Measurements from ENCODE around the gene UNC5C. TPM values are rescaled to one million over a fixed set of nuclear protein-coding genes. Genes with fewer than 3 reads are reported as not detected.

UNC5C gene
- total RNA-seq, 2 experiments from 2014 or later: not detected

- no peaks in the 10 kb centered on the region for H3K79me2 ChIP-seq (ENCODE audit: insufficient read depth, low read depth, low read length)
- no peak overlapping the region for H3K4me3 ChIP-seq (ENCODE audit: low read depth, low read length, poor library complexity, severe bottlenecking)
- ChIA-PET CTCF (ENCODE audit: unreplicated experiment) (no interaction called here), POLR2A (interaction anchor here (0.6 kb wide), 1 partner anchor 72 kb away, joined by 3 read pairs; no protein-coding TSS in a partner anchor)
- intact Hi-C loops (cut with micrococcal nuclease; ENCODE audit: unreplicated experiment): no loop called here
- no peaks in the 10 kb centered on the region for H3K9me2 ChIP-seq (ENCODE audit: insufficient read depth, low read length)
- no peaks in the 10 kb centered on the region for H4K20me1 ChIP-seq (ENCODE audit: insufficient read depth, low read length)
- H3K4me1 ChIP-seq (ENCODE audit: insufficient read depth, low read length, poor library complexity, severe bottlenecking): no peaks in the 10 kb centered on the region
- H2AFZ ChIP-seq (ENCODE audit: low read length): no peak overlapping the region
- H3K27ac ChIP-seq (ENCODE audit: low read depth, low read length, poor library complexity, severe bottlenecking): no peak overlapping the region
- TF ChIP-seq CTCF (conservative IDR thresholded peaks at IDR 0.05; ENCODE audit: low read length) (no peak), EZH2phosphoT487 (IDR thresholded peaks at IDR 0.05; ENCODE audit: borderline replicate concordance, low read depth, low read length) (no peak)
- no peaks in the 10 kb centered on the region for H3K9me3 ChIP-seq (ENCODE audit: low read length)
- no peak overlapping the region for H3K4me2 ChIP-seq (ENCODE audit: low read length)
- H3K36me3 ChIP-seq (ENCODE audit: insufficient read depth, low read length): no peaks in the 10 kb centered on the region
- no TSS peak for BruUV-seq (replicated peaks)
- DNase-seq (ENCODE audit: low spot score): no peak
Measured at GRCh38 chr4:95243892-95244291, 304.9 kb downstream of the UNC5C start.

- Histone ChIP-seq H4K20me1 (ENCODE audit: insufficient read depth, low read length) (no peaks in the 10 kb centered on the region), H3K79me2 (ENCODE audit: insufficient read depth, low read depth, low read length) (no peaks in the 10 kb centered on the region), H3K9me3 (ENCODE audit: low read length) (no peaks in the 10 kb centered on the region), H3K36me3 (ENCODE audit: insufficient read depth, low read length) (no peaks in the 10 kb centered on the region), H3K27ac (ENCODE audit: low read depth, low read length, poor library complexity, severe bottlenecking) (no peak overlapping the region), H3K4me2 (ENCODE audit: low read length) (no peak overlapping the region), H3K9me2 (ENCODE audit: insufficient read depth, low read length) (no peaks in the 10 kb centered on the region), H3K4me3 (ENCODE audit: low read depth, low read length, poor library complexity, severe bottlenecking) (no peak overlapping the region), H3K4me1 (ENCODE audit: insufficient read depth, low read length, poor library complexity, severe bottlenecking) (no peaks in the 10 kb centered on the region), H2AFZ (ENCODE audit: low read length) (no peak overlapping the region)
- no peak for DNase-seq (ENCODE audit: low spot score)
- BruUV-seq (replicated peaks): no TSS peak
- ChIA-PET POLR2A (interaction anchor here (0.6 kb wide), 1 partner anchor 41 kb away, joined by 4 read pairs; no protein-coding TSS in a partner anchor), CTCF (ENCODE audit: unreplicated experiment) (no interaction called here)
- TF ChIP-seq CTCF (conservative IDR thresholded peaks at IDR 0.05; ENCODE audit: low read length) (no peak), EZH2phosphoT487 (IDR thresholded peaks at IDR 0.05; ENCODE audit: borderline replicate concordance, low read depth, low read length) (no peak)
- intact Hi-C loops (cut with micrococcal nuclease; ENCODE audit: unreplicated experiment): no loop called here
Measured at GRCh38 chr4:95238554-95238953, 310.2 kb downstream of the UNC5C start.

- no peak for DNase-seq (ENCODE audit: low spot score)
- TF ChIP-seq EZH2phosphoT487 (IDR thresholded peaks at IDR 0.05; ENCODE audit: borderline replicate concordance, low read depth, low read length) (no peak), CTCF (conservative IDR thresholded peaks at IDR 0.05; ENCODE audit: low read length) (no peak)
- intact Hi-C loops (cut with micrococcal nuclease; ENCODE audit: unreplicated experiment): no loop called here
Measured at GRCh38 chr4:95232358-95233156, 316.2 kb downstream of the UNC5C start.

More at GRCh38 chr4:95232358-95233156, 316.2 kb downstream of the UNC5C start:
- H3K36me3 ChIP-seq (ENCODE audit: insufficient read depth, low read length): no peaks in the 10 kb centered on the region
- H3K27ac ChIP-seq (ENCODE audit: low read depth, low read length, poor library complexity, severe bottlenecking): no peak overlapping the region
- H2AFZ ChIP-seq (ENCODE audit: low read length): no peak overlapping the region
- H3K4me1 ChIP-seq (ENCODE audit: insufficient read depth, low read length, poor library complexity, severe bottlenecking): no peaks in the 10 kb centered on the region
- H3K4me2 ChIP-seq (ENCODE audit: low read length): no peak overlapping the region
- H3K9me3 ChIP-seq (ENCODE audit: low read length): no peaks in the 10 kb centered on the region
- no peaks in the 10 kb centered on the region for H3K79me2 ChIP-seq (ENCODE audit: insufficient read depth, low read depth, low read length)
- H3K4me3 ChIP-seq (ENCODE audit: low read depth, low read length, poor library complexity, severe bottlenecking): no peak overlapping the region
- ChIA-PET CTCF (ENCODE audit: unreplicated experiment) (no interaction called here), POLR2A (interaction anchor here (0.6 kb wide), 1 partner anchor 12 kb away, joined by 3 read pairs; no protein-coding TSS in a partner anchor)
- no TSS peak for BruUV-seq (replicated peaks)
- no peaks in the 10 kb centered on the region for H3K9me2 ChIP-seq (ENCODE audit: insufficient read depth, low read length)
- no peaks in the 10 kb centered on the region for H4K20me1 ChIP-seq (ENCODE audit: insufficient read depth, low read length)
